Glomerular visceral epithelial cell (primary cell): ENCODE measurements around the gene CHERP.
"Not testable (repeated sequence)": the region's sequence is repeated elsewhere in the genome, so short reads cannot be mapped to it uniquely, and the experiment has no call there.

ENCODE experiments used
- DNase-seq: peaks from one replicate; pipeline ENCODE4 v3.0.0-alpha.2; 2016; ENCODE audit errors: extremely low spot score

The CHERP gene

GRCh38 chr19:16543734-16544133, 1.5 kb upstream of the CHERP start:
- DNase-seq: not testable (repeated sequence)

DNA sequence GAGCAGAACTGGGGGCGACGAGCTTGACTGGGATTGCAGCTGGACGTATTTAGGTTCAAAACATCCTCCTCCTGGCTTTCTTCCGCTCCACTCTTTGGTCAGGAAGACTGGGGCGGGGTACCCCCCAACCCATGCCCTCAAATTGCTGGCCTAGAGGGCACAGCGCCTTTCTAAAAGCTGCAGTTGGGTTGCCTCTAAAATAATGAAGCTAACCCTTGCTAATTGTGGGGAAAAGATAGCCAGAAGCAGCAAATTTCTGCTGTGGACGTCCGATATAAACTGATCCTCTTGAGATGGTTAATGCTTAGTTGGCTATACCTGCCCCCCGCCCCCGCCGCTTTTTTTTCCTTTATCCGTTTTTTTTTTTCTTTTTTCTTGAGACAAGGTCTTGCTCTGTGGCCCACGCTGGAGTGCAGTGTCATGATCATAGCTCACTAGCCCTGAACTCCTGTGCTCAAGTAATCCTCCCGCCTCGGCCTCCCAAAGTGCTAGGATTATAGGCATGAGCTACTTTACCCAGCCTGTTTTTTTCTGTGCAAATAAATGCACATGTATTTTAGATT, 754 bp upstream of the CHERP start:
- DNase-seq: peak; percentile 16

DNA sequence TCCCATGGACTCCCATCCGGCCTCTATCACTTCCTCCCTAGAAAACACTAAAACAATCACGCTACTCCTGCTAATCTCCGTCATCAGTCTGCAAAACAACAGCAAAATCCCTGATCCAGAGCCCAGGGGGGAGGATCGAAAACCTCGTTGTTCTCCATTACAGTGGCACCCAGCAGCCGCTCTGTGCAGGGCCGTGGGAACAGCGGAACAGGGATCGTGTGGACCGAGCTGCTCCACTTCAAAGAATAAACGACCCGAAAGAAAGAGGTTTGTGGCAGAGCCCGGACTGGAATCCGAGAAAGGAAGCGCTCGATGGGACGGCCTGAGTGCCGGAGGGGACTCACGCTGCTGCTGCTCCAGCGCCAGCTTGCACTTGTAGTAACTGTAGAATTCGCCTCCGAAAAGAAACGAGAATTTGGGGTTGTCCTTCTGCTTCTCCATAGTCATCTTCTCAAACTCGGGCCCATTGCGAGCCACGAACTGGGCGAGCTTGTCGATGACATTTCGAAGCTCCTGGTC, 652 bp downstream of the CHERP start:
- DNase-seq: peak; percentile 22

DNA sequence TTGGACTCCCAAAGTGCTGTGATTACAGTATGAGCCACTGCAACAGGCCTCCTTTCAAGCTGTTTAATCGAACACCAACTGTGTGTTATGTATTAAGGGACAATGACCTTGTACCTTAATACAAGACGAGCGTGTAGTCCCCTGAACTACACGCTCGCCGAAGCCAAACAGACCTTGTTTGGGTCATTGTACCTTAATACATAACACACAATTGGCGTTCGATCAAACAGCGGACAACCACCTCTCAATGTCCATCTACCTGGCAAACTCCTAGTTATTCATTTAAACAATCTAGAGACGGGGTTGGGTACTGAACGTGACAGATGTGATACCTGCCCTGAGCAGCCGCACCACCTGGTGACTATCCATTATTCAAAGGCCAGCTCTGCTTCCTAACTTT, 1.3 kb downstream of the CHERP start:
- DNase-seq: no peak

DNA sequence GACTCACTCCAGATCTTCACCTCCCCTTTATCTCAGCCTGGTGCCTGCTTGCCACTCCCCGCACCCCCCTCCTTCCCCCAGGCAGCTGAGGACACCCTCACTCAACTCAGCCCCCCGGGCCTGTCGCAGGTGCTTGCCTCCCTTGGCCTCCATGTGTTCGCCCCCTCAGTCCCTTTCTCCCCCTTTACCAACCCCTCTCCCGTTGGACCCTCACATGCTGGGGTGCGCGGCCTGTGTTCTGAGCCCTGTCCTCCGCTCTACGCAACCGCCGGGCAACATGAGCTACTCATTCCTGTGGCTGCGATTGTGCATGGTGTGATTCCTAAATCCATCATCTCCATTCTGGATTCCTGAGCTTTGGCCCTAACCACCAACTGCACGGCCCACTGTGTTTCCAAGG, 5.1 kb downstream of the CHERP start:
- no peak for DNase-seq

DNA sequence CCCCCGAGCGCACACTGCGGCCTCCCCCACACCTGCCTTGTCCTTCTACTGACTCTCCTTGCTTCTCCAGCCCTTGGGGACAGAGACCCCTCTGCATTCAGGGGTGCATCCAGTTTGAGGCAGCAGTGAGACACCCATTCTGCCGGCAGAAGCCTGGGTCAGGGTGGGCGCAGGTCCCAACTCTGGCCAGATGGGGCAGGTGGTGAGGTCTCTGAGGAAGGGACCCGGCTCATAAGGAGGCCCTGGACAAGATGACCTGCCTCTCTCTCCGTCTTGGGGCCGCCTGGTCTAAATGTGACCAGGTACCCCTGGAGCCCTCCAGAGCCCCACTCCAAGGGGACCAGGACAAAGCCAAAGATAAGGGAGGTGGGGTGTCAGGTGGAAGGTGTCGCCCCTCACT, 6.1 kb downstream of the CHERP start:
- no peak for DNase-seq

GRCh38 chr19:16535381-16535780, 6.9 kb downstream of the CHERP start:
- DNase-seq: no peak

GRCh38 chr19:16532440-16533234, 9.6 kb downstream of the CHERP start:
- no peak for DNase-seq

DNA sequence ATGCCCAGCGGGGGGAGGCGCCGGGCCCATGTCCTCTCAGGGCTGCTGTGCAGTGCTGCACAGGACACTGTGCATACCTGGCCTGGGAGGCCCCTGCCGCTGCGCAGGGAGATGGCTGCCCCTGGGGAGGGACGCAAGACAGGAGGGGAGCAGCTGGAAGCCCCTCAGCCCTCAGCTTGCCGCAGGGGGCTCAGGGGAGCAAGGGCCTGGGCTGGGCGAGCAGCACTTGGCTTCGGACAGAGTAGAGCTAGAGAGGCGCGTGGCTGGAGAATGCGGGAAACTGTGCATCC, 10.9 kb downstream of the CHERP start:
- no peak for DNase-seq

DNA sequence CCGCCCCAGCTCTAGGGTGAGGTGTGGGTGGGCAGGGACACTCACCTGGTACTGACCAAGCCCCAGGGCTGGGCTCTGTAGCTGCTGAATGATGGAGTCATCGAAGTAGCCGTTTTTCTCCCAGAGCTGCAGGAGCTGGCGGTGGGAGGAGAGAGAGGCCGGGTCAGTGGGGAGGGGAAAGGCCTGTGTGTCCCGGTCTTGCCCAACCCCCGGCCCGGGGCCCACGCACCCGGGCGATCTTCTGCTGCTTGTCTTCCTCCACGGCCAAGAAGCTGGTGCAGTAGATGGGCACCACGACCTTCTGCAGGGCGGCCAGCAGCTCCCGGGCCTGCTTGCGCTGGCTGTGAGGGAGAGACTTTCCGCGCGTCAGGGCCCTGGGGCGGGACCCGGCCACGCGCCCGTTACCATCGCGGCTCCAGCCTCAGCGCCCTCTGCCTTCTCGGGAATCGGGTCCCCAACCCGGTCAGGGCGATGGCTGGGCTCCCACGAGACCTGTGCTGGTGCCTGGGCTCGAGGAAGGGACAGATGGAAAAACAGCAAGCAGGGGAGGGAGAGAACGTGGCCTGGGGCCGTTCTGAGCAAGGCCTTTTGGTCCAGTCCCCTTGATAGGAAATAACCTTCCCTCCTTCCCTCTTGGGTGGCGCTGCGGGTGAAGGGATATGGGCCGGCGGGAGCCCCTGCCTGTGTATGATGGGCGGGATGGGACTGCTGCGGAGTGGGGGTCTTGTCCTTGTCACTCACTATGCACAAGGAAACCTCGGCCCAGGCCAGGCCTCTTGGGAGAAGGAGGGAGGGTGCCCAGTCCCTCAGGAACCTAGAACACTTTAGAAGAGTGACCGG, 11.5 kb downstream of the CHERP start:
- DNase-seq: no peak

DNA sequence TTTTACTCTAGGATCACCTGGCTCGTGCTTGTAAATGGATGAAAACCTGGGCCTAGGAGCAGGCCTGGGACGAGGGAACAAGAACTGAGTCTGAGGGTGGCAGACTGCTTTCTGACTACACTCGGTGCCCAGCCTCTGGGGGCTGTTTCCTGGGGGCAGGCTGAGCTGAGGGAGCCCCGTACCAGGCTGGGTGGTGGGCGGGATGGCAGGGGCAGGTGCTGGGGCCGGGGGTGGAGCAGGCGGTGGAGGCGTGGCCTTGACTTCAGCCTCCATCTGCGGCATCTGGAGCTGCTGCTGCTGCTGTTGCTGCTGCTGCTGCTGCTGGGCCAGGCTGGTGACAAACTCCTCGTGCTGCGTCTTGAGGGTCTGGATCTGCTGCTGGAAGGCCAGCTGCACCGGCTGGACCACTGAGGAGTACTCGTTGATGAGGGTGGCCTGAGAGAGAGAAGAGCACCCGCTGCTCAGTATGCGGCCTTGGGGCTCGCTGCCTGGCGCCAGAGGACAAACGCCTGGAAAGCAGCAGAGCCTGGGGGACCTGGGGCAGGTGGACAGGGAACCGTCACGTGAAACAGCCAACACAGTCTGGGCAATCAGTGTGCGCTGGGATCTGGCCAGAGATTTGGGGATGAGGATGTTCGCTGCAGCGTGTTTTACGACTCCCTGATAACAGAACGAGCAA, 12.6 kb downstream of the CHERP start:
- no peak for DNase-seq

- DNase-seq: no peak
Observed at GRCh38 chr19:16527971-16528521, 14.2 kb downstream of the CHERP start.

DNA sequence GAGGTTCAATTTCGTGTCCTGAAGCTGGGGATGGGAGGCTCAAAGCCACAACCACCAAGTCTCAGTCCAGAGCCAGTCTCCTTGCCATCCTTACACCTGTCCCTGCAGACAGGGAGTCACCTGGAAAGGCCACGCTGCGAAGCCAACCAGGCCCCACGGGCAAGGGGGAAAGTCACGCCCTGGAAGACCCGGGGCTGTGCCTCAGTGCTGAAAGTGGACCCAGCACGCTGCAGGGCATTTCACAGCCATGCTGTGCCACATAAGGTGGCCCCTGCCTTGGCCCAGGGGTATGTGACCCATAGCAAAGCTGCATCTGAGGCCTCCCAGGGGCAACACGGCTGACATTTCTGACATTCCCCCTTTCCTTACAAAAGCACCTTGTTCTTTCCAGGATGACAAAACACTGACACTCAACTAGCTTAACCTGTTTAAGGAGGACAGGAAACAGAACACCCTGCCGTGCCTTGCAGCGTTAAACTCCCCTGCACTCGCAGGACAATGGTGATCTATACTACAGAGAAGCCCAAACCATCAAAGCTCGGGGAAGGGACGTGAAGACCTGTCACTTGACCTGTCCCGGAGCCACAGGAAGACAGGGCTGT, 14.8 kb downstream of the CHERP start:
- no peak for DNase-seq

GRCh38 chr19:16525751-16526481, 16.3 kb downstream of the CHERP start:
- no peak for DNase-seq

GRCh38 chr19:16524991-16525734, 17.1 kb downstream of the CHERP start:
- DNase-seq: no peak

DNA sequence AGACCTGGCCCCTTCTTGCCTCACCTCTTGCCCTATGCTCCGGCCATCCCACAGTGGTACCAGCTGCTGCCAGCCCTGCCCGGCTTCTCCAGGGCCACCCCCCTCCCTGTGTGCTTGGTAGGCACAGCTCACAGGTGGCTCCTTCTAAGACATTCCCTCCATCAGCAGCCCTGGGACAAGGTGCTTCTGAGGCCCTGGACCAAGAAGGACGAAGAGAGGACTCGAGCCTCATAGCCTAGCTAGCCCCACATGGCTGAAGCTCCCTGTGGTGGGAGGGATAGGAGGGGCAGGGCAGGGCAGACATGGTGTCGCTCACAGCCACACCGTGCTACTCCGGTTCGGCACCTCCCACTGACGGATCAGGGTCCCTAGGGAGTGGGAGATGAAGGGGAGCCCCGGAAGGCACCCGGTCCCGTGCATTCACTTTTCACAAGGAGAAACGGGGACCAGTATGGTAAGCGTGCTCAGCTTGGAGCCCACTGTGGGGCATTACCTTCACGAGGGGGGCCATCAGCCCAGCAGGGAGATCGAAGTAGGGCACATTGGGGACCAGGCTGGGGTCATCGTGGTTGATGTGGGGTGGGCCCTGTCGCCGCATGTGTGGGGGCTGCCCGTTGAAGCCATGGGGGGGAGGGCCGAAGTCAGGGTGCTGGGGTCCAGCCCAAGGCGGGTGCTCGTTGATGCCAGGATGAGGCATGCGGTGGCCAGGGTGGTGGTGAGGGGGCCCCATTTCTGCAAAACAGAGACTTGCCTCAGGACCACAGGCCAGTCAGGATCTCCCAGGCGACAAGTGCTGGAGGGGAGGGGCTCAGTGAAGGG, 19.5 kb downstream of the CHERP start:
- DNase-seq: no peak

GRCh38 chr19:16521715-16522289, 20.4 kb downstream of the CHERP start:
- DNase-seq: no peak

GRCh38 chr19:16520986-16521624, 21.1 kb downstream of the CHERP start:
- DNase-seq: no peak
